Activated CD4-positive, alpha-beta T cell treated with anti-CD3 and anti-CD28 coated beads, Interleukin-2, amount 50 U/mL, for 48 hours (primary cell): ENCODE data around the gene COL12A1.

Experiments
- DNase-seq, 2 experiments: peaks; one replicate each; pipeline ENCODE4 v3.0.0-alpha.2; 2020

Gene COL12A1

GRCh38 chr6:75094614-75095200 lies 111.1 kb downstream of the COL12A1 start:
- DNase-seq, result no peak

- DNase-seq, result no peak
Observed at GRCh38 chr6:75091467-75092190, 114.2 kb downstream of the COL12A1 start.

- no peak for DNase-seq
Observed at GRCh38 chr6:75090576-75090975, 115.3 kb downstream of the COL12A1 start.

GRCh38 chr6:75089921-75090320 lies 115.9 kb downstream of the COL12A1 start:
- DNase-seq, result no peak

- DNase-seq, result no peak
Observed at GRCh38 chr6:75089151-75089897, 116.5 kb downstream of the COL12A1 start.

- no peak for DNase-seq
Observed at GRCh38 chr6:75085931-75086635, 119.8 kb downstream of the COL12A1 start.

GRCh38 chr6:75084872-75085381 lies 120.9 kb downstream of the COL12A1 start:
- no peak for DNase-seq

- DNase-seq, result no peak
Observed at GRCh38 chr6:75084018-75084417, 121.8 kb downstream of the COL12A1 start.

GRCh38 chr6:75081921-75082320 lies 123.9 kb downstream of the COL12A1 start:
- DNase-seq, result no peak

- no peak for DNase-seq
Observed at GRCh38 chr6:75081047-75081446, 124.8 kb downstream of the COL12A1 start.

- no peak for DNase-seq
Observed at GRCh38 chr6:75079589-75079988, 126.3 kb downstream of the COL12A1 start.

- DNase-seq, result no peak
Observed at GRCh38 chr6:75077701-75078100, 128.2 kb downstream of the COL12A1 start.

- DNase-seq, result no peak
Observed at GRCh38 chr6:75076009-75076408, 129.8 kb downstream of the COL12A1 start.

- no peak for DNase-seq
Observed at GRCh38 chr6:75070244-75070643, 135.6 kb downstream of the COL12A1 start.

GRCh38 chr6:75065523-75065922 lies 140.3 kb downstream of the COL12A1 start:
- DNase-seq, result no peak

GRCh38 chr6:75052491-75052890 lies 153.4 kb downstream of the COL12A1 start:
- no peak for DNase-seq

GRCh38 chr6:75049308-75049707 lies 156.5 kb downstream of the COL12A1 start:
- no peak for DNase-seq

- no peak for DNase-seq
Observed at GRCh38 chr6:75044846-75045245, 161.0 kb downstream of the COL12A1 start.

- no peak for DNase-seq
Observed at GRCh38 chr6:75041381-75041780, 164.5 kb downstream of the COL12A1 start.
